ENCODE data around the gene TASOR.
"Not testable (repeated sequence)": the region's sequence is repeated elsewhere in the genome, so short reads cannot be mapped to it uniquely, and the experiment has no call there.

The TASOR gene

GRCh38 chr3:56702490-56703315, 19.6 kb upstream of the TASOR start:
- whole genome bisulfite sequencing, 2 experiments = 55 to 57% methylated on average over 4 of the region's 5 CpGs
- Histone ChIP-seq H3K36me3 (ENCODE audit: control insufficient read depth, insufficient read depth, low read length) (no peaks in the 10 kb centered on the region), H3K27ac (ENCODE audit: insufficient read depth, low read depth, low read length, poor library complexity, severe bottlenecking) (no peak overlapping the region), H3K9me3 (ENCODE audit: control insufficient read depth, low read length) (no peaks in the 10 kb centered on the region), H3K4me3 (ENCODE audit: insufficient read depth, low read depth, low read length) (no peak overlapping the region), H3K4me1 (ENCODE audit: control insufficient read depth, insufficient read depth, low read length) (no peaks in the 10 kb centered on the region), H3K27me3 (ENCODE audit: control insufficient read depth, insufficient read depth, low read length, poor library complexity, severe bottlenecking) (no peaks in the 10 kb centered on the region)

- Histone ChIP-seq H3K27me3 (ENCODE audit: control insufficient read depth, insufficient read depth, low read length, poor library complexity, severe bottlenecking) (no peaks in the 10 kb centered on the region), H3K36me3 (ENCODE audit: control insufficient read depth, insufficient read depth, low read length) (no peaks in the 10 kb centered on the region), H3K4me1 (ENCODE audit: control insufficient read depth, insufficient read depth, low read length) (no peaks in the 10 kb centered on the region), H3K9me3 (ENCODE audit: control insufficient read depth, low read length) (no peaks in the 10 kb centered on the region), H3K4me3 (ENCODE audit: insufficient read depth, low read depth, low read length) (no peak overlapping the region), H3K27ac (ENCODE audit: insufficient read depth, low read depth, low read length, poor library complexity, severe bottlenecking) (no peak overlapping the region)
- WGBS, 2 experiments = 66 to 69% methylated on average over 4 of the region's 4 CpGs
Observed at GRCh38 chr3:56700151-56700550, 17.1 kb upstream of the TASOR start.

- no peaks in the 10 kb centered on the region for H3K9me3 ChIP-seq (ENCODE audit: control insufficient read depth, low read length)
- no peaks in the 10 kb centered on the region for H3K36me3 ChIP-seq (ENCODE audit: control insufficient read depth, insufficient read depth, low read length)
- H3K4me3 ChIP-seq (ENCODE audit: insufficient read depth, low read depth, low read length) = no peak overlapping the region
- no peaks in the 10 kb centered on the region for H3K27me3 ChIP-seq (ENCODE audit: control insufficient read depth, insufficient read depth, low read length, poor library complexity, severe bottlenecking)
- no peak overlapping the region for H3K27ac ChIP-seq (ENCODE audit: insufficient read depth, low read depth, low read length, poor library complexity, severe bottlenecking)
- 89 to 90% methylated on average over 3 to 4 of the region's 4 CpGs for WGBS, 2 experiments
- no peaks in the 10 kb centered on the region for H3K4me1 ChIP-seq (ENCODE audit: control insufficient read depth, insufficient read depth, low read length)
Observed at GRCh38 chr3:56694867-56695683, 12.0 kb upstream of the TASOR start.

- Histone ChIP-seq H3K9me3 (ENCODE audit: control insufficient read depth, low read length) (no peaks in the 10 kb centered on the region), H3K27ac (ENCODE audit: insufficient read depth, low read depth, low read length, poor library complexity, severe bottlenecking) (no peak overlapping the region), H3K36me3 (ENCODE audit: control insufficient read depth, insufficient read depth, low read length) (no peaks in the 10 kb centered on the region), H3K4me3 (ENCODE audit: insufficient read depth, low read depth, low read length) (no peak overlapping the region), H3K4me1 (ENCODE audit: control insufficient read depth, insufficient read depth, low read length) (no peaks in the 10 kb centered on the region), H3K27me3 (ENCODE audit: control insufficient read depth, insufficient read depth, low read length, poor library complexity, severe bottlenecking) (no peaks in the 10 kb centered on the region)
- 90 to 91% methylated on average over 3 of the region's 3 CpGs for WGBS, 2 experiments
Observed at GRCh38 chr3:56693750-56694149, 10.7 kb upstream of the TASOR start.

GRCh38 chr3:56692520-56693433, 9.7 kb upstream of the TASOR start:
- H3K36me3 ChIP-seq (ENCODE audit: control insufficient read depth, insufficient read depth, low read length); H3K4me1 ChIP-seq (ENCODE audit: control insufficient read depth, insufficient read depth, low read length); H3K27me3 ChIP-seq (ENCODE audit: control insufficient read depth, insufficient read depth, low read length, poor library complexity, severe bottlenecking); H3K9me3 ChIP-seq (ENCODE audit: control insufficient read depth, low read length); H3K4me3 ChIP-seq (ENCODE audit: insufficient read depth, low read depth, low read length); H3K27ac ChIP-seq (ENCODE audit: insufficient read depth, low read depth, low read length, poor library complexity, severe bottlenecking): not testable (repeated sequence)
- 91 to 93% methylated on average over 15 of the region's 15 CpGs for WGBS, 2 experiments

GRCh38 chr3:56692001-56692365, 8.9 kb upstream of the TASOR start:
- not testable (repeated sequence) for H3K36me3 ChIP-seq (ENCODE audit: control insufficient read depth, insufficient read depth, low read length); H3K27ac ChIP-seq (ENCODE audit: insufficient read depth, low read depth, low read length, poor library complexity, severe bottlenecking); H3K4me1 ChIP-seq (ENCODE audit: control insufficient read depth, insufficient read depth, low read length); H3K9me3 ChIP-seq (ENCODE audit: control insufficient read depth, low read length); H3K27me3 ChIP-seq (ENCODE audit: control insufficient read depth, insufficient read depth, low read length, poor library complexity, severe bottlenecking); H3K4me3 ChIP-seq (ENCODE audit: insufficient read depth, low read depth, low read length)
- 96% methylated on average over 19 to 20 of the region's 21 CpGs for WGBS, 2 experiments

- 96 to 98% methylated on average over 19 of the region's 19 CpGs for WGBS, 2 experiments
- Histone ChIP-seq H3K9me3 (ENCODE audit: control insufficient read depth, low read length) (no peaks in the 10 kb centered on the region), H3K27ac (ENCODE audit: insufficient read depth, low read depth, low read length, poor library complexity, severe bottlenecking) (no peak overlapping the region), H3K4me1 (ENCODE audit: control insufficient read depth, insufficient read depth, low read length) (no peaks in the 10 kb centered on the region), H3K27me3 (ENCODE audit: control insufficient read depth, insufficient read depth, low read length, poor library complexity, severe bottlenecking) (no peaks in the 10 kb centered on the region), H3K36me3 (ENCODE audit: control insufficient read depth, insufficient read depth, low read length) (no peaks in the 10 kb centered on the region), H3K4me3 (ENCODE audit: insufficient read depth, low read depth, low read length) (no peak overlapping the region)
Observed at GRCh38 chr3:56691165-56692000, 8.3 kb upstream of the TASOR start.

- Histone ChIP-seq H3K9me3 (ENCODE audit: control insufficient read depth, low read length) (no peaks in the 10 kb centered on the region), H3K27me3 (ENCODE audit: control insufficient read depth, insufficient read depth, low read length, poor library complexity, severe bottlenecking) (no peaks in the 10 kb centered on the region), H3K4me3 (ENCODE audit: insufficient read depth, low read depth, low read length) (no peak overlapping the region), H3K4me1 (ENCODE audit: control insufficient read depth, insufficient read depth, low read length) (no peaks in the 10 kb centered on the region), H3K27ac (ENCODE audit: insufficient read depth, low read depth, low read length, poor library complexity, severe bottlenecking) (no peak overlapping the region), H3K36me3 (ENCODE audit: control insufficient read depth, insufficient read depth, low read length) (no peaks in the 10 kb centered on the region)
- 93% methylated on average over 1 of the region's 1 CpG for WGBS, 2 experiments
Observed at GRCh38 chr3:56689303-56689702, 6.2 kb upstream of the TASOR start.

GRCh38 chr3:56688191-56688590, 5.1 kb upstream of the TASOR start:
- no peaks in the 10 kb centered on the region for H3K4me1 ChIP-seq (ENCODE audit: control insufficient read depth, insufficient read depth, low read length)
- peaks cover 3% of the 10 kb centered on the region for H3K9me3 ChIP-seq (ENCODE audit: control insufficient read depth, low read length)
- no peak overlapping the region for H3K27ac ChIP-seq (ENCODE audit: insufficient read depth, low read depth, low read length, poor library complexity, severe bottlenecking)
- H3K27me3 ChIP-seq (ENCODE audit: control insufficient read depth, insufficient read depth, low read length, poor library complexity, severe bottlenecking) = peaks cover 9% of the 10 kb centered on the region
- H3K36me3 ChIP-seq (ENCODE audit: control insufficient read depth, insufficient read depth, low read length) = no peaks in the 10 kb centered on the region
- 93 to 100% methylated on average over 1 of the region's 1 CpG for WGBS, 2 experiments
- H3K4me3 ChIP-seq (ENCODE audit: insufficient read depth, low read depth, low read length) = no peak overlapping the region

Measured in ectodermal cell (in vitro differentiated cells).